ENCODE results near the gene C1QTNF9. TPM values are rescaled to one million over a fixed set of nuclear protein-coding genes. Genes with fewer than 3 reads are reported as not detected.
"Not testable (repeated sequence)": the region's sequence is repeated elsewhere in the genome, so short reads cannot be mapped to it uniquely, and the experiment has no call there.

C1QTNF9 gene
- total RNA-seq, 1 donor from 2014 or later = not detected

GRCh38 chr13:24362435-24362952 lies 53.1 kb downstream of the C1QTNF9 start:
- Mint-ChIP-seq H3K27ac (ENCODE audit: unreplicated experiment) (no peak overlapping the region), H3K36me3 (ENCODE audit: low read depth) (no peaks in the 10 kb centered on the region), H3K9me3 (ENCODE audit: low read depth) (no peaks in the 10 kb centered on the region), H3K4me3 (ENCODE audit: unreplicated experiment) (no peak overlapping the region), H3K4me1 (ENCODE audit: low read depth) (no peaks in the 10 kb centered on the region), H3K27me3 (ENCODE audit: low read depth) (peaks cover 4% of the 10 kb centered on the region)
- TF ChIP-seq, protein P1, sequence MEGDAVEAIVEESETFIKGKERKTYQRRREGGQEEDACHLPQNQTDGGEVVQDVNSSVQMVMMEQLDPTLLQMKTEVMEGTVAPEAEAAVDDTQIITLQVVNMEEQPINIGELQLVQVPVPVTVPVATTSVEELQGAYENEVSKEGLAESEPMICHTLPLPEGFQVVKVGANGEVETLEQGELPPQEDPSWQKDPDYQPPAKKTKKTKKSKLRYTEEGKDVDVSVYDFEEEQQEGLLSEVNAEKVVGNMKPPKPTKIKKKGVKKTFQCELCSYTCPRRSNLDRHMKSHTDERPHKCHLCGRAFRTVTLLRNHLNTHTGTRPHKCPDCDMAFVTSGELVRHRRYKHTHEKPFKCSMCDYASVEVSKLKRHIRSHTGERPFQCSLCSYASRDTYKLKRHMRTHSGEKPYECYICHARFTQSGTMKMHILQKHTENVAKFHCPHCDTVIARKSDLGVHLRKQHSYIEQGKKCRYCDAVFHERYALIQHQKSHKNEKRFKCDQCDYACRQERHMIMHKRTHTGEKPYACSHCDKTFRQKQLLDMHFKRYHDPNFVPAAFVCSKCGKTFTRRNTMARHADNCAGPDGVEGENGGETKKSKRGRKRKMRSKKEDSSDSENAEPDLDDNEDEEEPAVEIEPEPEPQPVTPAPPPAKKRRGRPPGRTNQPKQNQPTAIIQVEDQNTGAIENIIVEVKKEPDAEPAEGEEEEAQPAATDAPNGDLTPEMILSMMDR (IDR thresholded peaks at IDR 0.05) = no peak
- DNase-seq (ENCODE audit: low spot score) = no peak

- H3K4me1 Mint-ChIP-seq (ENCODE audit: low read depth) = no peaks in the 10 kb centered on the region
- peaks cover 4% of the 10 kb centered on the region for H3K27me3 Mint-ChIP-seq (ENCODE audit: low read depth)
- no peaks in the 10 kb centered on the region for H3K36me3 Mint-ChIP-seq (ENCODE audit: low read depth)
- TF ChIP-seq, protein P1 (IDR thresholded peaks at IDR 0.05) = no peak
- no peak for DNase-seq (ENCODE audit: low spot score)
- no peak overlapping the region for H3K4me3 Mint-ChIP-seq (ENCODE audit: unreplicated experiment)
- no peak overlapping the region for H3K27ac Mint-ChIP-seq (ENCODE audit: unreplicated experiment)
- no peaks in the 10 kb centered on the region for H3K9me3 Mint-ChIP-seq (ENCODE audit: low read depth)
These were observed 55.8 kb downstream of the C1QTNF9 start for GRCh38 chr13:24365191-24365590.

- not testable (repeated sequence) for H3K4me3 Mint-ChIP-seq (ENCODE audit: unreplicated experiment); H3K9me3 Mint-ChIP-seq (ENCODE audit: low read depth); H3K27ac Mint-ChIP-seq (ENCODE audit: unreplicated experiment); H3K4me1 Mint-ChIP-seq (ENCODE audit: low read depth); H3K36me3 Mint-ChIP-seq (ENCODE audit: low read depth); H3K27me3 Mint-ChIP-seq (ENCODE audit: low read depth); DNase-seq (ENCODE audit: low spot score)
These were observed 56.9 kb downstream of the C1QTNF9 start for GRCh38 chr13:24366315-24366714.

GRCh38 chr13:24371273-24371672 lies 61.9 kb downstream of the C1QTNF9 start:
- not testable (repeated sequence) for DNase-seq (ENCODE audit: low spot score); H3K9me3 Mint-ChIP-seq (ENCODE audit: low read depth); H3K27ac Mint-ChIP-seq (ENCODE audit: unreplicated experiment); H3K4me1 Mint-ChIP-seq (ENCODE audit: low read depth); H3K36me3 Mint-ChIP-seq (ENCODE audit: low read depth); H3K4me3 Mint-ChIP-seq (ENCODE audit: unreplicated experiment)
- H3K27me3 Mint-ChIP-seq (ENCODE audit: low read depth) = peaks cover 12% of the 10 kb centered on the region

Other genes starting within 250 kb of the C1QTNF9 start
- 4.9 to 5.1 TPM (median 4.9 TPM) in 3 replicates for gene SPATA13, start 148.9 kb upstream of the C1QTNF9 start, total RNA-seq
- gene PARP4, start 203.2 kb downstream of the C1QTNF9 start, total RNA-seq = 35.7 to 44.9 TPM (median 35.8 TPM) in 3 replicates

All from chondrocyte (in vitro differentiated cells).